ENCODE results near the gene MST1R.

GRCh38 chr3:49925485-49925884, 21.8 kb upstream of the MST1R start:
- TF ChIP-seq EGR1 (conservative IDR thresholded peaks at IDR 0.05) = no peak
- TF ChIP-seq ZNF431 (CRISPR knock-in tag; IDR thresholded peaks at IDR 0.05) = no peak
- TF ChIP-seq XRCC5 (IDR thresholded peaks at IDR 0.05; ENCODE audit: low read depth, low read length) = no peak
- no peak for TF ChIP-seq TFE3 (CRISPR knock-in tag; IDR thresholded peaks at IDR 0.05)
- no peak for TF ChIP-seq JUN (IDR thresholded peaks at IDR 0.05; ENCODE audit: borderline replicate concordance, low read depth, low read length)
- no peak for TF ChIP-seq JUN (CRISPR knock-in tag; IDR thresholded peaks at IDR 0.05; ENCODE audit: borderline replicate concordance)
- no peak for TF ChIP-seq HMG20B (CRISPR knock-in tag; IDR thresholded peaks at IDR 0.05)
- TF ChIP-seq MXD1 (CRISPR knock-in tag; IDR thresholded peaks at IDR 0.05; ENCODE audit: borderline replicate concordance, poor library complexity, severe bottlenecking) = no peak
- no peak for TF ChIP-seq CREB3 (tag; conservative IDR thresholded peaks at IDR 0.05; ENCODE audit: low read depth)
- no peak for TF ChIP-seq FOXK1 (CRISPR knock-in tag; IDR thresholded peaks at IDR 0.05; ENCODE audit: borderline replicate concordance)
- TF ChIP-seq ZFP1 (CRISPR knock-in tag; IDR thresholded peaks at IDR 0.05) = no peak
